ENCODE results near the gene SND1.
"Not testable (repeated sequence)": the region's sequence is repeated elsewhere in the genome, so short reads cannot be mapped to it uniquely, and the experiment has no call there.

The SND1 gene

GRCh38 chr7:127961786-127962453 is 309.9 kb downstream of the SND1 start:
- TF ChIP-seq CTCF (IDR thresholded peaks at IDR 0.05; ENCODE audit: low read depth, low read length, missing control alignments) = no peak
- H3K4me3 ChIP-seq (ENCODE audit: low read depth, low read length) = no peak overlapping the region
- DNase-seq (ENCODE audit: low read depth) = no peak

- no peak overlapping the region for H3K4me3 ChIP-seq (ENCODE audit: low read depth, low read length)
- no peak for TF ChIP-seq CTCF (IDR thresholded peaks at IDR 0.05; ENCODE audit: low read depth, low read length, missing control alignments)
- DNase-seq (ENCODE audit: low read depth) = no peak
Observed at GRCh38 chr7:127962589-127963361, 310.8 kb downstream of the SND1 start.

GRCh38 chr7:127963850-127964249 is 311.9 kb downstream of the SND1 start:
- not testable (repeated sequence) for H3K4me3 ChIP-seq (ENCODE audit: low read depth, low read length)

GRCh38 chr7:127967281-127967680 is 315.3 kb downstream of the SND1 start:
- no peak for DNase-seq (ENCODE audit: low read depth)
- TF ChIP-seq CTCF (IDR thresholded peaks at IDR 0.05; ENCODE audit: low read depth, low read length, missing control alignments) = no peak
- H3K4me3 ChIP-seq (ENCODE audit: low read depth, low read length) = no peak overlapping the region

More at GRCh38 chr7:127963850-127964249, 311.9 kb downstream of the SND1 start:
- DNase-seq (ENCODE audit: low read depth) = not testable (repeated sequence)

- no peak for DNase-seq (ENCODE audit: low read depth)
- no peak for TF ChIP-seq CTCF (IDR thresholded peaks at IDR 0.05; ENCODE audit: low read depth, low read length, missing control alignments)
- H3K4me3 ChIP-seq (ENCODE audit: low read depth, low read length) = no peak overlapping the region
Observed at GRCh38 chr7:127968547-127968946, 316.6 kb downstream of the SND1 start.

GRCh38 chr7:127973832-127974231 is 321.8 kb downstream of the SND1 start:
- H3K4me3 ChIP-seq (ENCODE audit: low read depth, low read length) = no peak overlapping the region
- no peak for DNase-seq (ENCODE audit: low read depth)
- no peak for TF ChIP-seq CTCF (IDR thresholded peaks at IDR 0.05; ENCODE audit: low read depth, low read length, missing control alignments)

- H3K4me3 ChIP-seq (ENCODE audit: low read depth, low read length) = no peak overlapping the region
- no peak for DNase-seq (ENCODE audit: low read depth)
- TF ChIP-seq CTCF (IDR thresholded peaks at IDR 0.05; ENCODE audit: low read depth, low read length, missing control alignments) = no peak
Observed at GRCh38 chr7:127974446-127975035, 322.5 kb downstream of the SND1 start.

Measured in GM12864 (cell line).